A549 (cell line): ENCODE results near the gene NPTX2. TPM values are rescaled to one million over a fixed set of nuclear protein-coding genes. Genes with fewer than 3 reads are reported as not detected.

Experiments used
- ATAC-seq, 2 experiments: fragments of 200-7000 bp in 1 of 2; fragments of >200 bp in 1 of 2; cut with Nextera tagmentation in 1 of 2; cut with Tn5 transposase in 1 of 2; 3 replicates each; pipeline versions ENCODE4 v1.8.0 to v1.9.1; 2018 to 2020; ENCODE audit warnings: mild to moderate bottlenecking in 1 of 2, moderate library complexity in 1 of 2
- CTCF ChIA-PET: fragments of 300-600 bp; sonication (Branson Sonifier 250); formaldehyde crosslinking; extraction: SDS; loops from one replicate; lab custom pipeline; 2021; ENCODE audit warnings: antibody characterized with exemption, inconsistent platforms; lab: Yijun Ruan, JAX
- POLR2A ChIA-PET: fragments of 350-600 bp; formaldehyde crosslinking; extraction: SDS; loops from one replicate; lab custom pipeline; 2021; ENCODE audit warnings: antibody characterized with exemption, inconsistent platforms; lab: Yijun Ruan, JAX
- DNase-seq, 2 experiments: peaks; one replicate each; pipeline versions ENCODE4 v3.0.0 to v3.0.0-alpha.2; 2011 to 2016; ENCODE audit warnings: low read depth in 1 of 2, low spot score in 1 of 2
- FAIRE-seq: peaks from 2 replicates; lab custom pipeline; 2011; peaks lifted over from hg19 to GRCh38; lab: Jason Lieb, UNC
- H3K27ac ChIP-seq, 2 experiments: fragments of >200 bp; sonication (Bioruptor Twin); formaldehyde crosslinking; 3 replicates each; pipeline ENCODE4 v1.5.1; 2016 to 2017
- H3K4me1 ChIP-seq: fragments of >200 bp; sonication (Bioruptor Twin); formaldehyde crosslinking; 3 replicates; pipeline ENCODE4 v1.6.1; 2016
- H3K4me2 ChIP-seq: fragments of >200 bp; sonication (Bioruptor Twin); formaldehyde crosslinking; 3 replicates; pipeline ENCODE4 v1.6.1; 2016
- H3K4me3 ChIP-seq: fragments of >200 bp; sonication (Bioruptor Twin); formaldehyde crosslinking; 3 replicates; pipeline ENCODE4 v1.5.1; 2016
- H3K9me3 ChIP-seq: fragments of >200 bp; sonication (Bioruptor Twin); formaldehyde crosslinking; 3 replicates; pipeline ENCODE4 v1.6.1; 2016
- CBX8 ChIP-seq: fragments of 200-600 bp; sonication (generic); IDR thresholded peaks from 2 replicates; pipeline ENCODE4 v1.6.1; 2016
- CTCF ChIP-seq: fragments of >200 bp; sonication (Bioruptor Twin); formaldehyde crosslinking; IDR thresholded peaks from 3 replicates; pipeline ENCODE4 v1.5.1; 2016
- E2F6 ChIP-seq: IDR thresholded peaks from 2 replicates; pipeline ENCODE4 v1.6.1; 2012; ENCODE audit warnings: low read depth, borderline replicate concordance
- EHF ChIP-seq: fragments of 250-450 bp; sonication (Bioruptor Pico); IDR thresholded peaks from 2 replicates; pipeline ENCODE4 v1.5.0; 2020; ENCODE audit warnings: mild to moderate bottlenecking
- EHMT2 ChIP-seq: fragments of 200-600 bp; sonication (generic); IDR thresholded peaks from 2 replicates; pipeline ENCODE4 v1.6.1; 2016; ENCODE audit warnings: antibody characterized with exemption, low read depth, mild to moderate bottlenecking, moderate library complexity
- FOXS1 ChIP-seq: fragments of 250-450 bp; sonication (Bioruptor Pico); IDR thresholded peaks from 2 replicates; pipeline ENCODE4 v1.5.0; 2020; ENCODE audit warnings: mild to moderate bottlenecking, moderate library complexity
- GATA3 ChIP-seq: IDR thresholded peaks from 2 replicates; pipeline ENCODE4 v1.6.1; 2012; ENCODE audit warnings: borderline replicate concordance
- HOXA7 ChIP-seq: fragments of 250-450 bp; sonication (Bioruptor Pico); IDR thresholded peaks from 2 replicates; pipeline ENCODE4 v1.5.0; 2020; ENCODE audit warnings: mild to moderate bottlenecking, moderate library complexity
- JUN ChIP-seq, 2 experiments: fragments of >200 bp; sonication (Bioruptor Twin); formaldehyde crosslinking; IDR thresholded peaks; 2 replicates in 1 of 2; 3 replicates in 1 of 2; pipeline ENCODE4 v1.6.1; 2016 to 2017
- MAFK ChIP-seq: fragments of 450-650 bp; IDR thresholded peaks from 2 replicates; pipeline ENCODE4 v1.6.1; 2014; ENCODE audit not compliant: partially characterized antibody
- PBX3 ChIP-seq: IDR thresholded peaks from 2 replicates; pipeline ENCODE4 v1.6.1; 2012
- POLR2AphosphoS2 ChIP-seq: conservative IDR thresholded peaks from 2 replicates; pipeline ENCODE4 v1.6.1; 2012; ENCODE audit warnings: low read length, improper control_type of control experiment, inconsistent platforms
- RARB ChIP-seq: fragments of 250-450 bp; sonication (Bioruptor Pico); IDR thresholded peaks from 2 replicates; pipeline ENCODE4 v1.8.0; 2021; ENCODE audit warnings: mild to moderate bottlenecking, moderate library complexity
- RNF2 ChIP-seq: fragments of 200-600 bp; sonication (generic); IDR thresholded peaks from 2 replicates; pipeline ENCODE4 v1.6.1; 2016; ENCODE audit warnings: low read depth, mild to moderate bottlenecking, antibody characterized with exemption, moderate library complexity, borderline replicate concordance
- TFCP2L1 ChIP-seq: fragments of 250-450 bp; sonication (Bioruptor Pico); IDR thresholded peaks from 2 replicates; pipeline ENCODE4 v1.5.0; 2021; ENCODE audit warnings: mild to moderate bottlenecking
- ZC3H11A ChIP-seq: fragments of 450-650 bp; IDR thresholded peaks from 2 replicates; pipeline ENCODE4 v1.6.1; 2014; ENCODE audit warnings: antibody characterized with exemption, mild to moderate bottlenecking
- ZFP36 ChIP-seq: fragments of 450-650 bp; IDR thresholded peaks from 2 replicates; pipeline ENCODE4 v1.6.1; 2014; ENCODE audit warnings: borderline replicate concordance; ENCODE audit not compliant: partially characterized antibody
- ZSCAN20 ChIP-seq: fragments of 250-450 bp; sonication (Bioruptor Pico); IDR thresholded peaks from 2 replicates; pipeline ENCODE4 v1.8.0; 2022; ENCODE audit warnings: mild to moderate bottlenecking, moderate library complexity
- WGBS: methylation state at CpG from one replicate; pipeline ENCODE4 v1.1.6; 2017; ENCODE audit errors: missing lambda C conversion rate; 5-methylcytosine and 5-hydroxymethylcytosine counted together
- polyA plus RNA-seq, 4 experiments: library from polyadenylated mRNA; depleted of rRNA in 3 of 4; stranded (reverse); fragments of >200 nt; fragmentation: RNase III in 1 of 4; extraction: RNeasy Plus Mini Kit Qiagen cat#74134 plus additional on column Dnase treatment in 1 of 4; gene quantifications; 2 replicates in 3 of 4; 3 replicates in 1 of 4; pipeline ENCODE4 v1.2.3, GENCODE V29; 2011 to 2017

Gene NPTX2
- polyA plus RNA-seq, 2 of the 4 experiments (the other 2 are of a cell fraction) = not detected

- POLR2A ChIA-PET = no interaction called here
- Histone ChIP-seq H3K4me2 (no peak overlapping the region), H3K4me3 (no peak overlapping the region), H3K9me3 (no peaks in the 10 kb centered on the region), H3K4me1 (no peaks in the 10 kb centered on the region), H3K27ac (no peak overlapping the region)
- no peak for DNase-seq
- FAIRE-seq = no peak
- ATAC-seq = no peak
- CTCF ChIA-PET = no interaction called here
- WGBS = 9% methylated on average over 4 of the region's 4 CpGs
- TF ChIP-seq RARB (CRISPR knock-in tag) (no peak), MAFK (no peak), POLR2AphosphoS2 (no peak), E2F6 (no peak), FOXS1 (no peak), CBX8 (no peak), ZC3H11A (no peak), GATA3 (no peak), CTCF (no peak)
These were observed 22.7 kb upstream of the NPTX2 start for GRCh38 chr7:98594348-98594747.

- WGBS = 16% methylated on average over 4 of the region's 5 CpGs
- no peak overlapping the region for H3K27ac ChIP-seq
- no peak overlapping the region for H3K4me2 ChIP-seq
- TF ChIP-seq PBX3 = no peak
- TF ChIP-seq HOXA7 (CRISPR knock-in tag) = no peak
- peak; percentile 39 for TF ChIP-seq MAFK
- no peak for TF ChIP-seq EHF
- no peak for TF ChIP-seq ZSCAN20 (CRISPR knock-in tag)
- no peak for TF ChIP-seq ZFP36
- no peak for TF ChIP-seq EHMT2
- no peak for TF ChIP-seq RARB (CRISPR knock-in tag)
- H3K4me1 ChIP-seq = no peaks in the 10 kb centered on the region
- FAIRE-seq (no peak), DNase-seq (no peak), ATAC-seq (no peak)
- no peak overlapping the region for H3K4me3 ChIP-seq
- ChIA-PET POLR2A (no interaction called here), CTCF (no interaction called here)
- no peaks in the 10 kb centered on the region for H3K9me3 ChIP-seq
These were observed 22.3 kb upstream of the NPTX2 start for GRCh38 chr7:98594787-98595186.

- DNase-seq (no peak), ATAC-seq (no peak), FAIRE-seq (no peak)
- no peaks in the 10 kb centered on the region for H3K9me3 ChIP-seq
- no peaks in the 10 kb centered on the region for H3K4me1 ChIP-seq
- no peak overlapping the region for H3K27ac ChIP-seq
- no peak overlapping the region for H3K4me2 ChIP-seq
- ChIA-PET CTCF (interaction anchor here (0.7 to 1.4 kb wide), 3 partner anchors 15 to 178 kb away, joined by 3 read pairs; no protein-coding TSS in a partner anchor), POLR2A (no interaction called here)
- H3K4me3 ChIP-seq = no peak overlapping the region
- TF ChIP-seq ZC3H11A = peak; percentile 80
- no peak for TF ChIP-seq RARB (CRISPR knock-in tag)
- 24% methylated on average over 6 of the region's 6 CpGs for WGBS
These were observed 18.1 kb upstream of the NPTX2 start for GRCh38 chr7:98598846-98599615.

GRCh38 chr7:98599886-98600285 lies 17.2 kb upstream of the NPTX2 start:
- H3K4me1 ChIP-seq = no peaks in the 10 kb centered on the region
- FAIRE-seq = no peak
- H3K9me3 ChIP-seq = no peaks in the 10 kb centered on the region
- H3K4me3 ChIP-seq = no peak overlapping the region
- no peak for TF ChIP-seq JUN (IDR thresholded peaks at IDR 0.05)
- no peak for TF ChIP-seq TFCP2L1 (CRISPR knock-in tag)
- TF ChIP-seq RNF2 = no peak
- no peak for TF ChIP-seq CTCF
- TF ChIP-seq, all 56 proteins: peak for 0
- CTCF ChIA-PET = interaction anchor here (1.4 to 1.8 kb wide), 2 partner anchors 19 to 25 kb away, joined by 3 to 5 read pairs; no protein-coding TSS in a partner anchor
- Histone ChIP-seq H3K4me2 (no peak overlapping the region), H3K27ac (no peak overlapping the region)
- DNase-seq = no peak
- ATAC-seq = no peak
- POLR2A ChIA-PET = no interaction called here
- 49% methylated on average over 6 of the region's 6 CpGs for WGBS
